Skin of body (tissue), 2 donors: Measurements from ENCODE around the gene PPP2R1B. TPM values are rescaled to one million over a fixed set of nuclear protein-coding genes. Genes with fewer than 3 reads are reported as not detected.
"Not testable (repeated sequence)": the region's sequence is repeated elsewhere in the genome, so short reads cannot be mapped to it uniquely, and the experiment has no call there.

Source experiments
- DNase-seq: peaks from one replicate; lab custom pipeline; 2025; lab: John Stamatoyannopoulos, UW
- total RNA-seq: library from RNA; depleted of rRNA; stranded (reverse); fragments of >200 nt; gene quantifications from one replicate; pipeline ENCODE4 v1.2.3, GENCODE V29; 2014

The PPP2R1B gene
- total RNA-seq, 1 donor from 2014 or later: 56.6 TPM

DNA sequence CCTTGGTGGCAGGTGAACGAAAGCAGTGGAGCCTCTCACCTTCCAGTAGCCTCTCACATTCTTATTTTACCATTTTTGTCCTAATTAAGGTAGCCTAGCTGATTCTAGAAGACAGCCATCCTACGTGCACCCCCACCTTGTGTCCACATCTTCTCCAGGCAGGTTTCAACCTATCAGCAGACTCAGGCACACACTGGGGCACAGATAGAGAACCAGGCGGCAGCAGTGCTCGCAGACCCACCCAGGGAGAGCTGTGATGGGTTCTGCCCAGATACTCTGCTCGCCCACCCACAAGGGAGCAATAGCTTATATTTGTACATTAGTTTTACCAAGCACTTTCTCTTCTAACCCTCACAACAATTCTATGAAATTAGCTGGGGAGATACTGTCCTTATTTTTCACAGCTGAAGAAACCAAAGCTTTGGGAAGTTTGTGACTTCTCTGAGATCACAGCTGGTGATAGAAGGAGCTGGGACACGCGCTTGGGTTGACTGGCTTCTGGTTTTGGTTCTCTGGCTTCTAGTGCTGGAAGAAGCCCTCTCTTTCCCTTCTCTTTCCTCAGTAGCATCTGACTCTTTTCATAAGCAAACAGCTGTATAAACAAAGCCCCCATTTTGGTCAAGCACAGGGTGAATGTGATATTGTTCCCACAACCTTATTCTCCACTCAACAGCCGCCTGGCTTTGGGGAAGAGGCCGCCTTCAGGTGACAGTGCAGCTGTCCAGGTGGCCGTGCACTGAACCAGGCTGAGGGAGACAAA lies 36.9 kb downstream of the PPP2R1B start:
- no peak for DNase-seq

GRCh38 chr11:111727431-111727830 lies 38.8 kb downstream of the PPP2R1B start:
- no peak for DNase-seq

- no peak for DNase-seq
These were observed 39.9 kb downstream of the PPP2R1B start for GRCh38 chr11:111726301-111726713.

- no peak for DNase-seq
These were observed 40.6 kb downstream of the PPP2R1B start for GRCh38 chr11:111725621-111726020.

DNA sequence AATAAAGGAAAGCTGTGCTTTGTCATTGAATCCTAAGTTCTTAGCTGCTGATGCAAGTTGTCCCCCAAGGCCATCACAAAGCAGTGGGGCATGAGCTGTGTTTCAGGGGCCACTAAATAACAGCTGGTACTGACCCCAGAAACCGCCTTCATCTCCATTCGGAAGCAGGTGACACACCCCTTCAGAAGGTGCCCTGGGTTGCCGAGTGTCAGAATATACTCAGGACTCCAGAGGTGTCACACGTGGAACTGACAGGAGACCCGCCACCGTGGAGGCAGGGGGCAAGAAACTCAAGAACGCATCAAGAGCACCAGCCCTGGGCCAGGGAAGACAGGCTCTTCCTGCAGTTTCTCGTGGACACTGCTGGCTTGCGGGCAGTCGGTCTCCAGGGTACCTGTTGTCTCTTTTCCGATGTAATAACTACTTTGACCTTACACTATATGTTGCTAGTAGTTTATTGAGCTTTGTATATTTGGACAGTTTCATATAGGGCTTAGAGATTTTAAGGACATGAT lies 41.5 kb downstream of the PPP2R1B start:
- no peak for DNase-seq

DNA sequence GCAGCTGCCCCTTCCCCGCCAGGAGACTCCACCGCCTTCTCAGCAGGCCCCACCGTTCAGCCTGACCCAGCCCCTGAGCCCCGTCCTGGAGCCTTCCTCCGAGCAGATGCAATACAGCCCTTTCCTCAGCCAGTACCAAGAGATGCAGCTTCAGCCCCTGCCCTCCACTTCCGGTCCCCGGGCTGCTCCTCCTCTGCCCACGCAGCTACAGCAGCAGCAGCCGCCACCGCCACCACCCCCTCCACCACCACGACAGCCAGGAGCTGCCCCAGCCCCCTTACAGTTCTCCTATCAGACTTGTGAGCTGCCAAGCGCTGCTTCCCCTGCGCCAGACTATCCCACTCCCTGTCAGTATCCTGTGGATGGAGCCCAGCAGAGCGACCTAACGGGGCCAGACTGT lies 42.6 kb downstream of the PPP2R1B start:
- no peak for DNase-seq

- no peak for DNase-seq
These were observed 43.7 kb downstream of the PPP2R1B start for GRCh38 chr11:111722501-111722900.

DNA sequence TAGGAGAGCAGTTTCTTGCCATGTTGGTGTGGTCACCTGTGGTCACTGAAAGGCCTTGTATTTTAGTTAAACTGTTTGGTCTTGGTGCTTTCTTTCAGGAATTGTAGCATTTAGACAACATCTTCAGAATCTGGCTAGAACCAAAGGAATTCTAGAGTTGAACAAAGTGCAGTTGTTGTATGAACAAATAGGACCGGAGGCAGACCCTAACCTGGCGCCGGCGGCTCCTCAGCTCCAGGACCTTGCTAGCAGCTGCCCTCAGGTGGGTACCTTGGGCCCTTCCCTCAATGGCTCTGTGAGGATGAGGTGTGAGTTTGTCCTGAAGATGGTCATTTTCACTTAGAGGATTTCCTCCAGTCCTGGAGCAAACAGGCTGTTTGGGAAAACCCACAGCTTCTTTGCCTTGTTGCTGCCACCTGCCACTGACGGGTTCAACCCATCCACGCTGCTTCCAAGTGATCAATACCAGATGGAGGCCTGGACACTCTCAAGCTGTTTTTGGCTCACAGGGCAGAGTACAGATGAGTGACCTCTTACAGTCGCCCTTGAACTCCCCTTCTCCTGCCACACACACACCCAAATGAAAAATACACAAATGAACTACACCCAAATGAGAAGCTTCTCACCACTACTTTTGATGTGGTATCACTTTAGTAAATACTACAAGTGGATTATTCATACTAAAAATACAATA lies 45.2 kb downstream of the PPP2R1B start:
- DNase-seq: no peak

DNA sequence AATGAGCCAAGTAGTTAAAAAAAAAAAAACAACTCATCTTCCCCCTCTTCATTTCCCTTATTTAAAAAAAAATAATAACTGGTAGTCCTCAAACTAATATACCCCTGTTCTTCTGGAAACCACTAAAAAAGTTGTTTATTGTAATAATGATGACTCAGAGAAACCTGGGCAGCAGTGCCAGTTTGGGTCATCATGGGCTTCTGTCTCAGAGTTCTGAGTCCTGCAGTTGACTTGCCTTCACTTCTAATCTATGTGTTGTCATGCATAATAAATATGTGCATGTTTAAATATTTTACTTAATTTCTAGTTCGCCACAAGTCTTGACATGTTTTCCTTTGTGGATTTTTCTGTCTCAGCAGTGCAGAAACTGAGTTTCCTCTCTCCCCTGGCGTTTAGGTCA lies 46.8 kb downstream of the PPP2R1B start:
- no peak for DNase-seq

- DNase-seq: no peak
These were observed 47.3 kb downstream of the PPP2R1B start for GRCh38 chr11:111718859-111719258.

GRCh38 chr11:111718436-111718835 lies 47.8 kb downstream of the PPP2R1B start:
- DNase-seq: no peak

DNA sequence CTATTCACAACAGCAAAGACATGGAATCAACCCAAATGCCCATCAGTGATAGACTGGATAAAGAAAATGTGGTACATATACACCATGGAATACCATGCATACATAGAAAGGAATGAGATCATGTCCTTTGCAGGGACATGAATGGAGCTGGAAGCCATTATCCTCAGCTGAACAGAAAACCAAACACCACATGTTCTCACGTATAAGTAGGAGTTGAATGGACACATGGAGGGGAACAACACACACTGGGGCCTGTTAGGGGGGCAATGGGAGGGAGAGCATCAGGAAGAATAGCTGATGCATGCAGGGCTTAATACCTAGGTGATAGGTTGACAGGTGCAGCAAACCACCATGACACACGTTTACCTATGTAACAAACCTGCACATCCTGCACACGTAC lies 48.5 kb downstream of the PPP2R1B start:
- DNase-seq: not testable (repeated sequence)

GRCh38 chr11:111715142-111715816 lies 50.9 kb downstream of the PPP2R1B start:
- no peak for DNase-seq

- DNase-seq: no peak
These were observed 51.7 kb downstream of the PPP2R1B start for GRCh38 chr11:111714522-111714921.

GRCh38 chr11:111707691-111708067 lies 58.5 kb downstream of the PPP2R1B start:
- no peak for DNase-seq

GRCh38 chr11:111707039-111707690 lies 59.0 kb downstream of the PPP2R1B start:
- DNase-seq: peak; percentile 28

DNA sequence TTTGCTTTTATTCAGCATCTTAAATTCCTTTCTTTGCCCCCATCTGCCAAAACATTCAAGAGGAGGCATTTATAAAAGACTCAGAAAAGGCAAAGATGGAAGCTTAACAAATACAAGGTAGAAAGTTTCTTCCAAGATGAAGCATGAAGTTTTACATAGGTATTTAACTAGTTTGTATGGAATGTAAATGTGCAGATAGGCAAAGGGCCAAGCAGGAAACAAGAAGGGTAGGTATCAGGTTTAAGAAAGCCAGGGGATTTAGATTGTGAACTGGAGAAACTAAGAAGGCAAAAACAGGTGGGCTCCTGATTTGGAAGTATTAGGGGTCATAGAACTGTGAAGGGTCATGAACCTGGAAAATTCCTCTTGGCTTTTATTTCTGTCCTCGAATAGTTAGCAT lies 62.6 kb downstream of the PPP2R1B start:
- DNase-seq: no peak

- DNase-seq: no peak
These were observed 63.6 kb downstream of the PPP2R1B start for GRCh38 chr11:111702623-111703022.

- no peak for DNase-seq
These were observed 66.0 kb downstream of the PPP2R1B start for GRCh38 chr11:111700162-111700561.

DNA sequence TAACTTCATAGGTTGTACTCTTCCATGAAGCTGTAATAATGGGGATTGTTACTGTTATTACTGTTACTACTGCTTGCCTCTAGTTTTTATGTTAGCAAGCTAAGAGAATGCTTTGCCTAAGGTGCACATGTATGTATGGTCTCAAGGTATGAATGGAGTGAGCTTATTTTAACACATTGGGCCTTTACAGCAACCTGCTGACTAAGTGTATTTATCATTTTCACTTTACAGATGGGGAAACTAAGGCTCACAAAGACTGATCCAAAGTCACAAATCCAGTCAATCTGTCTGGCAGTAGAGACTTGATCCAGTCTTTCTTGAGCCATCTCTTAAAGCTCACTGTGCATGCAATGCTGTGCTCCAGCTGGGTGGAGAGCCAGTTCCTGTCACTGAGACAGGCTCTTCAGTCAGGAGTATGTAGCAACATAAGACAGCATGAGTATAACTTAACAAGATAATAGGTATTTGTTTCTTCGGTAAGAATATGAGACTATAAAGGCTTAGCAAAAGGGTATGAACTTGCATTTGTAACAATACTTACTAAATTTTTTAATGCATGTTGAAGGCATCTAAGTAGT lies 66.5 kb downstream of the PPP2R1B start:
- DNase-seq: no peak

DNA sequence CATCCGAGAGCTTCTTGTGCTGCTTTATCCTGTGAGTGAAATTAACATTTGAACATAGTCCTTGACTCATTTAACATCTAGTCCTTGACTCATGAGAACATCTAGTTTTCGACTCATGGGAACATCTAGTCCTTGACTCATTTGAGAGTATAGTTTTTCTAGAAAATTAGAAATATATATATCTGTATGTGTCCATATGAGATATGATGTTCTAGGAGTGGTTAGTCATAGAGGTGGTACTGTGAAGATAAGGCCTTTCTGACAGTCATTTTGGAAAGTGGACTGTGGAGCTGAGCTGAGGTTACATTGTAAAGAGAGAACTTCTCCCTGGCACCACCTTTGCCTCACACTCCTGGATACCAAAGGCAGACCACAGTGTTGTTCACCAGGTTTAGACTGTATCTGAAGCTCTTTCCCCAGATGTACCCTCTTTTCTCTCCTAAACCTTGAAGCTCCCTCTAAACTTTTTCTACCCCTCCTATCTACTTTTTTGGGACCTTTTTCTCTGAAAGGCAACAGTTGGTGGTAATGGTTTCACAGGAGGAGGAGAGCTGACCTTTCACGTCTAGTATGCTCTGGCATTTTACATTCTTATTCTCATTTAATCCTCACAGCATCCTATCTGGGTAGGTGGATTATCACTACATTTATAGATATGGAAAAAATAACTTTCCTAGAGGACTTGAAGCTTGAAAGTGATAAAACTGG lies 67.2 kb downstream of the PPP2R1B start:
- no peak for DNase-seq
